Loucy (cell line): ENCODE measurements around the gene SCN2A.

Experiments used
- EZH2phosphoT487 ChIP-seq: fragments of 200-600 bp; IDR thresholded peaks from 2 replicates; pipeline ENCODE4 v1.6.1; 2018; ENCODE audit warnings: antibody characterized with exemption, mild to moderate bottlenecking, moderate library complexity, borderline replicate concordance
- TF ChIP-seq, protein P1 (sequence below): fragments of 200-600 bp; sonication (generic); conservative IDR thresholded peaks from 2 replicates; pipeline ENCODE4 v1.5.1; 2014; ENCODE audit warnings: mild to moderate bottlenecking, antibody characterized with exemption, low read length

DNA sequence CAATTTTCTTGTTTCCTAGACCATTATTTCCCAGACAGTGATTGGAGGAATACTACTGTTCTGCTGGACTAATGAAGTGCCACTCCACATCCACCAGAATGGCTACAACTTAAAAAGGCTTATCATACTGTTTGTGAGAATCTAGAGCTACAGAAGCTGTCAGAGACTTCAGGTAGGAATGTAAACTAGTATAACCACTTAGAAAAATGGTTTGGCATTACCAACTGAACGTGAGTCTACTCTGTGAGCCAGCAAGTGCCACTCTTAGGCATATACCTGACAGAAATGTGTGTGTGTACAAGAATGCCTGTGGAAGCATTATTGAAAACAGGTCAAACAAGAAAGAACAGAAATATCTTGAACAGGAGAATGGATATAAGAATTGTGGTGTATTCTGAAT, 31.1 kb upstream of the SCN2A start:
- TF ChIP-seq, protein P1, sequence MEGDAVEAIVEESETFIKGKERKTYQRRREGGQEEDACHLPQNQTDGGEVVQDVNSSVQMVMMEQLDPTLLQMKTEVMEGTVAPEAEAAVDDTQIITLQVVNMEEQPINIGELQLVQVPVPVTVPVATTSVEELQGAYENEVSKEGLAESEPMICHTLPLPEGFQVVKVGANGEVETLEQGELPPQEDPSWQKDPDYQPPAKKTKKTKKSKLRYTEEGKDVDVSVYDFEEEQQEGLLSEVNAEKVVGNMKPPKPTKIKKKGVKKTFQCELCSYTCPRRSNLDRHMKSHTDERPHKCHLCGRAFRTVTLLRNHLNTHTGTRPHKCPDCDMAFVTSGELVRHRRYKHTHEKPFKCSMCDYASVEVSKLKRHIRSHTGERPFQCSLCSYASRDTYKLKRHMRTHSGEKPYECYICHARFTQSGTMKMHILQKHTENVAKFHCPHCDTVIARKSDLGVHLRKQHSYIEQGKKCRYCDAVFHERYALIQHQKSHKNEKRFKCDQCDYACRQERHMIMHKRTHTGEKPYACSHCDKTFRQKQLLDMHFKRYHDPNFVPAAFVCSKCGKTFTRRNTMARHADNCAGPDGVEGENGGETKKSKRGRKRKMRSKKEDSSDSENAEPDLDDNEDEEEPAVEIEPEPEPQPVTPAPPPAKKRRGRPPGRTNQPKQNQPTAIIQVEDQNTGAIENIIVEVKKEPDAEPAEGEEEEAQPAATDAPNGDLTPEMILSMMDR, result no peak
- TF ChIP-seq EZH2phosphoT487, result no peak
